C4-2B (cell line): ENCODE data around the gene AFAP1L2.
A peak's percentile ranks its signal among the peaks of the same experiment; 100 is the strongest.

Experiments used
- H3K27ac ChIP-seq: fragments of 450-650 bp; 2 replicates; pipeline ENCODE4 v1.5.1; 2017
- CTCF ChIP-seq: fragments of 450-650 bp; conservative IDR thresholded peaks from 2 replicates; pipeline ENCODE4 v1.5.1; 2017; ENCODE audit warnings: mild to moderate bottlenecking
- ZFX ChIP-seq: fragments of 450-650 bp; IDR thresholded peaks from 2 replicates; pipeline ENCODE4 v1.6.1; 2017

AFAP1L2 gene

DNA sequence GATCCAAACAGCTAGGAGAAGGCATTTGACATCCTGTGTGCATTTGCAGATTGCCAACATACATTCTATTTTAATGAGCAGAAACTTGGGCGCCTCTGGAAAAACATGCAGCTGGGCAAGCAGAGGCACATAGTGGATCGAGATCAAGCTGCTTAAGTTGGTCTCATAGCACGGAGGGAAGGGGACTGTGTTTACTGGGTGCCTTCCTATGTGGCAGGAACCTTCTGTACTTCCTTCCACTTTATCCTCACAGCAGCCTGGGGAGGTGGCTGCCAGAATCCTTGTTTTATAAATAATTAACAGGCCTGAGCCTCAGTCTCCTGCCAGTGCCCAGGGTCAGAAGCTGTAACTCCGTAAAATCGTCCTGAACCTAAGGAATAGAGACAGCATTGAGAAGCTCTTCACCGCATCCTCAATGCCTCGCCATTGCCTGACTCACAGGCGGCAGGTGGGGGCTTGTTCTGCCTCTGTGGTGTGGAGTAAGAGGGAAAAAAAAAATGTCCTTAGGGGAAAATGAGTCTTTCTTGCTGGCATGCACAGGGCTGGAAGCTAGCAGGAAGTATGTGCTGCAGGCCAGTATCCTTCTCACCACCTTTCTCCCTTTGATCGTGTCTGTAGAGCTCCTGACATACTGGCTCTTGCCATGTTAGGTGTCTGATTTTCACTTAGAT, 159.0 kb downstream of the AFAP1L2 start:
- TF ChIP-seq CTCF (no peak), ZFX (no peak)
- H3K27ac ChIP-seq: peak overlapping the region; percentile 36
